SW 1271 (cell line): ENCODE measurements around the gene LDLRAD4.
A peak's percentile ranks its signal among the peaks of the same experiment; 100 is the strongest.
"Not testable (repeated sequence)": the region's sequence is repeated elsewhere in the genome, so short reads cannot be mapped to it uniquely, and the experiment has no call there.

ENCODE experiments used
- DNase-seq, 2 experiments: peaks; one replicate each; lab custom pipeline; 2025; lab: John Stamatoyannopoulos, UW

Gene LDLRAD4

DNA sequence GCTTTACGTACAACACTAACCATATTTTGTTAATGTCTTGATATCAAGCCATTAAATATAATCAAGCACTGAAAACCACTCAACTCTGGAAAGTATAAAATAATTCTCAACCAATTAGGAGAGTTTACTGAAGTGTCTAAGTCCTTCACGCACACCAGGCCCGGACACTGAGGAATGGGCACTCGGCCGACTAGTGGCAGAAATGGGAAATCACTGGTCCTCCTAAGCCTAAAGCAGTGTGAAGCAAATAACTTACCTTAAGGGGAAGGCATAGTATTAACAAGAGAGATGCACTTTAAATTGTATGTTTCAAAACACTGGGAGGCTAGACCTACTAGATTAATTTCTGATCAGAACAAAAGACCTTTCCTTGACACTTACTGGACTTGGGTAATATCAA lies 462.1 kb downstream of the LDLRAD4 start:
- DNase-seq, result peak in 1 of 2 experiments; percentile 11

DNA sequence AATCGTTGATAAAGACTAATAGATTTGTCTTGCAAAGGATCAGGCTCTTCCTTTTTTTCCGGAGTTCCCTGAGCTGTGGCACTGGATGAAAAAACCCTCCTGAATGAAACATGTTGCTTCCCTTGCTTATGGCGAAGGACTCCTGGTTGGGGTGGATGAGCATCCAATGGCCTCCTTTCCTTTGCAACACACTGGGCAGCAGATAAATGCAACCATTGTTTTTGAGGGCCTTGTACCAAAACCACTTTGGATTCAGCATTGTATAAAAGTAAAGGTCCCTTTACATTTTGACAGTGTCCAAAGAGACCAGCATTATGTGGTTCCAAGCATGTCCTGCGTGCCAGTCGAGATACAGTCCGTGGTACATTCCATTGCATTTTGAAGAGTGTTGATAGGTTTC lies 463.1 kb downstream of the LDLRAD4 start:
- no peak for DNase-seq

DNA sequence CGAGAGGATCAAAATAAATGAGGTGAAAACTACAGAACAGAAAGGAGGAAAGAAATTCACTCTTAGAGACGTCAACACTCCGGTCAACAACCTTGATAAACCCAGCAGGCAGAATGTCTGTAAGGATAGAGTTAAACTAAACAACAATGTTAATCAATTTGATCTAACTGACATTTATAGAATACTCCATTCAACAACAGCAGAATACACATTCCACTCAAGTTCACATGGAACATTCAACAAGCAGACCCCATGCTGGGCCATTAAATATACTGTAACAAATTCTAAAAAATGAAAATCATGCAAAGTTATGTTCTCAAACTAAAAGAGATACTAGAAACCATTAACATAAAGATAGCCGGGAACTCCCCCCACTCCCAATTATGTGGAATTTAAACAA lies 466.0 kb downstream of the LDLRAD4 start:
- DNase-seq, result no peak

DNA sequence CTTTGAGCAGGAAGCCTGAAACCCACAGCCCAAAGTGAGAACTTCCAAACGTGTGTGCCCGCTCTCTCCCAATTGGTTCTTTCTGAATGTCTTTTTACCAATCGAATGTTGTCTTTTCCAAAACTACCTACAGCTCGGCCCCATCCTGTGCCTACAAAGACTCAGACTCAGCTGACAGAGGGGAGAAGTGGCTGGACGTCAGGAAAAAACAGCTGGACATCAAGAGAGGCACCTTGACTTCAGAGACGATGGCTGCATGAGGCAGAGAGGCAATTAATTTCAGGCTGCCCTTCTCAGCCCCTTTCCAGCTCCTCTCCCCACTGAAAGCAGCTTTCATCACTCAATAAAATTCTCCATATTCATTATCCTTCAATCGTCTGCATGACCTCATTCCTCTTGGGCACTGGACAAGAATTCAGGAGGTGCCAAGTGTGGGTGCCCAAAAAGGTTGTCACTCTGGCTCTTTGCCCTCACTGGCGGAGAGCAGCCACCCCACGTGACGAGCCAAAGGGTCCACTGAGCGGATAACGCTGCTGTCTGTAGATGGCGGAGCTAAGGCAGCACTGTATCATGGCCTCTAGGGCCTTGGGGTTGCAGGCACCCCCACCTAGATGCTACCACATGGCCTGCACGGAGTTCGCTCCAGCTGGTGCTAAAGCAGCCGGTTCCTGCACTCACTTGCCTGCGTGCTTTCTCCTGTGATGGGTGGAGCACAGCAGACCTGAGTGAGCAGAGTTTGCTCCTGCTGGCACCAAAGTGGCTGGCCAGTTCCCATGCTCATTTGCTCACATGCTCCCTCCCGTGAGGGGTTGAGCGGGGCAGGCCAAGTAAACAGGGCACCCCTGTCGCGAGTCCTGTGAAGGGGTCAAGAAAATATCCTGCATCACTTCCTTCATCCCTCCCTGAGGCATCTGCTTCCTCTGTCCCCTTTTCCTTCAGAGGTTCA lies 469.9 kb downstream of the LDLRAD4 start:
- DNase-seq, result no peak

DNA sequence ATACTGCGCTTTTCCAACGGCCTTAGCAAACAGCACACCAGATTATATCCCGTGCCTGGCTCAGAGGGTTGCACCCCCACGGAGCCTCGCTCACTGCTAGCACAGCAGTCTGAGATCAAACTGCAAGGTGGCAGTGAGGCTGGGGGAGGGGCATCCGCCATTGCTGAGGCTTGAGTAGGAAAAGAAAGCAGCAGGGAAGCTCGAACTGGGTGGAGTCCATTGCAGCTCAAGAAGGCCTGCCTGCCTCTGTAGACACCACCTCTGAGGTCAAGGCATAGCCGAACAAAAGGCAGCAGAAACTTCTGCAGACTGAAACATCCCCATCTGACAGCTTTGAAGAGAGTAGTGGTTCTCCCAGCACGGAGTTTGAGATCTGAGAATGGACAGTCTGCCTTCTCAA lies 471.5 kb downstream of the LDLRAD4 start:
- DNase-seq, result not testable (repeated sequence)

DNA sequence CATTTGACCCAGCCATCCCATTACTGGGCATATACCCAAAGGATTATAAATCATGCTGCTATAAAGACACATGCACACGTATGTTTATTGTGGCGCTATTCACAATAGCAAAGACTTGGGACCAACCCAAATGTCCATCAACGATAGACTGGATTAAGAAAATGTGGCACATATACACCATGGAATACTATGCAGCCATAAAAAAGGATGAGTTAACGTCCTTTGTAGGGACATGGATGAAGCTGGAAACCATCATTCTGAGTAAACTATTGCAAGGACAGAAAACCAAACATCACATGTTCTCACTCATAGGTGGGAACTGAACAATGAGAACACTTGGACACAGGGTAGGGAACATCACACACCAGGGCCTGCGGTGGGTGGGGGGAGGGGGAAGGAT lies 476.8 kb downstream of the LDLRAD4 start:
- DNase-seq, result not testable (repeated sequence)

DNA sequence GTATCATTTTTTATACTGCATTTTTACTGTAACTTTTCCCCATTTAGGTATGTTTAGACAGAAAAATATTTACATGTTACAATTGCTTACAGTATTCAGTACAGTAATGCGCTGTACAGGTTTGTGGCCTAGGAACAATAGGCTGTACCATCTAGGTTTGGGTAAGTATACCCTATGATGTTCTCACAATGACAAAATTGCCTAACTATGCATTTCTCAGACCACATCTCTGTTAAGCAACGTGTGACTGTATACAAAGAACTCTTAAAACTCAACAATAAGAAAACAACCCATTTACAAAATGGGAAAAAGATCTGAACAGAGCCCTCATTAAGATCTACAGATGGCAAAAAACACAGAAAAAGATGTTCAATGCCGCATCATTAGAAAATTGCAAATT lies 478.4 kb downstream of the LDLRAD4 start:
- no peak for DNase-seq

DNA sequence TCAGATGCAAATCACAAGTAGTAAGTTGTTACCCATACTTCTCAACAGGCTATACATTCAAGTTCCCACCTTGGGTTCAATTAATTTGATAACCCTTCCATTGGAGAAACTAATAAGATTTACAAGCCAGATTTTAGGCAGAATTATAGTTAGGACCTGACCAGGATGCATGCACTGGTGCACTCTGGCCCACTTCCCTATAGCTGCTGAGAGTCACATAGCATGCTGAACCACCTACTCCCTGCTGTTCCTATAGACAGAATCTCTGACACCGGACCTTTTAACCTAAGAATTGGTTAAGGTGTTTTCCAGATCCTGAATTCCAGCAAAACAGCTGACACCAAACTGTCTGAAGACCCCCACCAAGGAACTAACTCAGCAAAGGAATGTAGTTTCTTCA lies 481.6 kb downstream of the LDLRAD4 start:
- DNase-seq, result no peak
